ENCODE measurements around the gene HSD17B1. TPM values are rescaled to one million over a fixed set of nuclear protein-coding genes. Genes with fewer than 3 reads are reported as not detected.
A peak's percentile ranks its signal among the peaks of the same experiment; 100 is the strongest.

Gene HSD17B1
- total and polyA plus RNA-seq, 2 of the 13 experiments (the other 11 are each of a cell fraction or from before 2014, with no cell fraction given): 0.54 to 0.93 TPM

- TF ChIP-seq HCFC1 (IDR thresholded peaks at IDR 0.05; ENCODE audit: low read depth, low read length) (peak; percentile 74), ZUFSP (CRISPR knock-in tag; IDR thresholded peaks at IDR 0.05; ENCODE audit: borderline replicate concordance) (no peak), GPN1 (CRISPR knock-in tag; IDR thresholded peaks at IDR 0.05; ENCODE audit: borderline replicate concordance) (no peak; the same call in 1 of the 2 replicates), KMT2B (CRISPR knock-in tag; IDR thresholded peaks at IDR 0.05) (peak; percentile 93), SNAPC2 (CRISPR knock-in tag; IDR thresholded peaks at IDR 0.05) (peak; percentile 24; the same call in 1 of the 2 replicates), ZBTB38 (CRISPR knock-in tag; IDR thresholded peaks at IDR 0.05) (peak; percentile 76; the same call in 1 of the 2 replicates), HNF4G (IDR thresholded peaks at IDR 0.05; ENCODE audit: borderline replicate concordance, low read depth, low read length) (peak; percentile 37; the same call in 1 of the 2 replicates), HNF4G (CRISPR knock-in tag; IDR thresholded peaks at IDR 0.05; ENCODE audit: borderline replicate concordance, low read depth) (no peak; the same call in 1 of the 2 replicates), FOXP1 (IDR thresholded peaks at IDR 0.05) (no peak), FOXP1 (CRISPR knock-in tag; IDR thresholded peaks at IDR 0.05) (peak; percentile 37; the same call in 1 of the 2 replicates), SAP130 (CRISPR knock-in tag; IDR thresholded peaks at IDR 0.05; ENCODE audit: low read depth) (peak; percentile 99), ZNF101 (CRISPR knock-in tag; IDR thresholded peaks at IDR 0.05; ENCODE audit: borderline replicate concordance, low read depth) (no peak), THAP7 (CRISPR knock-in tag; IDR thresholded peaks at IDR 0.05) (0 out of 2 replicates have a peak, but pooled peaks have one; percentile 70), MYNN (CRISPR knock-in tag; IDR thresholded peaks at IDR 0.05; ENCODE audit: low read depth) (no peak), TMF1 (CRISPR knock-in tag; IDR thresholded peaks at IDR 0.05; ENCODE audit: low read depth) (no peak), HMG20A (CRISPR knock-in tag; IDR thresholded peaks at IDR 0.05; ENCODE audit: borderline replicate concordance) (no peak), ZNF576 (CRISPR knock-in tag; IDR thresholded peaks at IDR 0.05) (no peak), ZNF282 (IDR thresholded peaks at IDR 0.05; ENCODE audit: partially characterized antibody) (no peak)
- TF ChIP-seq, protein P1, sequence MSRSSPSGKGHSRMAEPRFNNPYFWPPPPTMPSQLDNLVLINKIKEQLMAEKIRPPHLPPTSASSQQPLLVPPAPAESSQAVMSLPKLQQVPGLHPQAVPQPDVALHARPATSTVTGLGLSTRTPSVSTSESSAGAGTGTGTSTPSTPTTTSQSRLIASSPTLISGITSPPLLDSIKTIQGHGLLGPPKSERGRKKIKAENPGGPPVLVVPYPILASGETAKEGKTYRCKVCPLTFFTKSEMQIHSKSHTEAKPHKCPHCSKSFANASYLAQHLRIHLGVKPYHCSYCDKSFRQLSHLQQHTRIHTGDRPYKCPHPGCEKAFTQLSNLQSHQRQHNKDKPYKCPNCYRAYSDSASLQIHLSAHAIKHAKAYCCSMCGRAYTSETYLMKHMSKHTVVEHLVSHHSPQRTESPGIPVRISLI (CRISPR knock-in tag; IDR thresholded peaks at IDR 0.05; ENCODE audit: borderline replicate concordance): peak; percentile 1; the same call in 1 of the 2 replicates
- TF ChIP-seq, protein P2, sequence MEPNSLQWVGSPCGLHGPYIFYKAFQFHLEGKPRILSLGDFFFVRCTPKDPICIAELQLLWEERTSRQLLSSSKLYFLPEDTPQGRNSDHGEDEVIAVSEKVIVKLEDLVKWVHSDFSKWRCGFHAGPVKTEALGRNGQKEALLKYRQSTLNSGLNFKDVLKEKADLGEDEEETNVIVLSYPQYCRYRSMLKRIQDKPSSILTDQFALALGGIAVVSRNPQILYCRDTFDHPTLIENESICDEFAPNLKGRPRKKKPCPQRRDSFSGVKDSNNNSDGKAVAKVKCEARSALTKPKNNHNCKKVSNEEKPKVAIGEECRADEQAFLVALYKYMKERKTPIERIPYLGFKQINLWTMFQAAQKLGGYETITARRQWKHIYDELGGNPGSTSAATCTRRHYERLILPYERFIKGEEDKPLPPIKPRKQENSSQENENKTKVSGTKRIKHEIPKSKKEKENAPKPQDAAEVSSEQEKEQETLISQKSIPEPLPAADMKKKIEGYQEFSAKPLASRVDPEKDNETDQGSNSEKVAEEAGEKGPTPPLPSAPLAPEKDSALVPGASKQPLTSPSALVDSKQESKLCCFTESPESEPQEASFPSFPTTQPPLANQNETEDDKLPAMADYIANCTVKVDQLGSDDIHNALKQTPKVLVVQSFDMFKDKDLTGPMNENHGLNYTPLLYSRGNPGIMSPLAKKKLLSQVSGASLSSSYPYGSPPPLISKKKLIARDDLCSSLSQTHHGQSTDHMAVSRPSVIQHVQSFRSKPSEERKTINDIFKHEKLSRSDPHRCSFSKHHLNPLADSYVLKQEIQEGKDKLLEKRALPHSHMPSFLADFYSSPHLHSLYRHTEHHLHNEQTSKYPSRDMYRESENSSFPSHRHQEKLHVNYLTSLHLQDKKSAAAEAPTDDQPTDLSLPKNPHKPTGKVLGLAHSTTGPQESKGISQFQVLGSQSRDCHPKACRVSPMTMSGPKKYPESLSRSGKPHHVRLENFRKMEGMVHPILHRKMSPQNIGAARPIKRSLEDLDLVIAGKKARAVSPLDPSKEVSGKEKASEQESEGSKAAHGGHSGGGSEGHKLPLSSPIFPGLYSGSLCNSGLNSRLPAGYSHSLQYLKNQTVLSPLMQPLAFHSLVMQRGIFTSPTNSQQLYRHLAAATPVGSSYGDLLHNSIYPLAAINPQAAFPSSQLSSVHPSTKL (CRISPR knock-in tag; IDR thresholded peaks at IDR 0.05): peak; percentile 74
Observed at GRCh38 chr17:42561897-42562387, 9.2 kb downstream of the HSD17B1 start, which contains the start of gene COASY (continued).
